Measurements from ENCODE around the gene GNMT. TPM values are rescaled to one million over a fixed set of nuclear protein-coding genes. Genes with fewer than 3 reads are reported as not detected.
A peak's percentile ranks its signal among the peaks of the same experiment; 100 is the strongest.

The GNMT gene
- total RNA-seq (1 to 10 TPM; 1.1 to 1.2 TPM), polyA plus RNA-seq (under 1 TPM in 1 of 2 donors, not detected in 1; 0.36 TPM)

- H3K9me3 Mint-ChIP-seq: no peaks in the 10 kb centered on the region
- Histone ChIP-seq H3K9me3 (ENCODE audit: control insufficient read depth in 1 of 2, low read length in 2 of 2) (no peaks in the 10 kb centered on the region), H3K4me3 (ENCODE audit: low read length in 2 of 2) (peak within 1 kb of the TSS in 1 of 2 donors; percentile 40), H3K4me1 (ENCODE audit: insufficient read depth, low read length) (peaks cover 11% of the 10 kb centered on the region), H3K27ac (ENCODE audit: low read depth, low read length) (no peak within 1 kb of the TSS), H3K36me3 (ENCODE audit: insufficient read depth, low read length) (peaks cover 7% of the 10 kb centered on the region), H3K27me3 (ENCODE audit: insufficient read depth, low read length) (no peaks in the 10 kb centered on the region)
- H3K36me3 Mint-ChIP-seq: peaks cover 14 to 20% of the 10 kb centered on the region in 2 donors
- CTCF ChIA-PET (ENCODE audit: partially characterized antibody): interaction anchor here (1.2 to 1.4 kb wide), 2 partner anchors 99 to 299 kb away, joined by 3 read pairs; partner anchors contain the start of genes KLC4 and MRPL2
- H3K27ac Mint-ChIP-seq: peak within 1 kb of the TSS in 3 of 7 donors; percentile 41 to 63 (median 57)
- intact Hi-C loops (cut with micrococcal nuclease): loop anchor here (1.0 to 5.0 kb wide), 2 partner anchors 24 to 33 kb away; partner anchors contain the start of genes CNPY3 and PPP2R5D
- H3K4me3 Mint-ChIP-seq: peak within 1 kb of the TSS; percentile 25 to 84 (median 74)
- peaks cover 7 to 25% (median 11%) of the 10 kb centered on the region in 4 donors for H3K4me1 Mint-ChIP-seq
- POLR2A ChIA-PET (ENCODE audit: partially characterized antibody): interaction anchor here (0.9 to 2.3 kb wide), 6 partner anchors 11 to 99 kb away, joined by 3 to 10 read pairs (median 4); partner anchors contain the start of genes KLC4, MRPL2 and PEX6
- DNase-seq: peak; percentile 19 to 53 (median 31)
- H3K27me3 Mint-ChIP-seq: no peaks in the 10 kb centered on the region
Measured at GRCh38 chr6:42960243-42961019, at the start of gene GNMT. Gene GNMT (plus strand): TSS chr6:42960754. CDS start chr6:42960768, 14 bp downstream.

GRCh38 chr6:42911171-42912021, 49.2 kb upstream of the GNMT start:
- peaks cover 1 to 14% of the 10 kb centered on the region in 2 donors for H3K27me3 Mint-ChIP-seq
- DNase-seq: no peak
- no peak overlapping the region for H3K27ac Mint-ChIP-seq
- CTCF ChIA-PET (ENCODE audit: partially characterized antibody): interaction anchor here (1.1 to 1.3 kb wide), 2 partner anchors 153 to 232 kb away, joined by 3 to 4 read pairs; no protein-coding TSS in a partner anchor
- intact Hi-C loops (cut with micrococcal nuclease): no loop called here
- Histone ChIP-seq H3K36me3 (ENCODE audit: insufficient read depth, low read length) (no peaks in the 10 kb centered on the region), H3K27ac (ENCODE audit: low read depth, low read length) (no peak overlapping the region), H3K4me1 (ENCODE audit: insufficient read depth, low read length) (no peaks in the 10 kb centered on the region), H3K9me3 (ENCODE audit: control insufficient read depth in 1 of 2, low read length in 2 of 2) (no peaks in the 10 kb centered on the region), H3K4me3 (ENCODE audit: low read length in 2 of 2) (no peak overlapping the region), H3K27me3 (ENCODE audit: insufficient read depth, low read length) (no peaks in the 10 kb centered on the region)
- H3K9me3 Mint-ChIP-seq: no peaks in the 10 kb centered on the region
- H3K4me3 Mint-ChIP-seq: peak overlapping the region in 3 of 8 donors; percentile 20 to 32 (median 29)
- H3K36me3 Mint-ChIP-seq: no peaks in the 10 kb centered on the region
- POLR2A ChIA-PET (ENCODE audit: partially characterized antibody): no interaction called here
- peaks cover 0 to 4% (median 0%) of the 10 kb centered on the region in 4 donors for H3K4me1 Mint-ChIP-seq

GRCh38 chr6:42914546-42914945, 46.0 kb upstream of the GNMT start:
- POLR2A ChIA-PET (ENCODE audit: partially characterized antibody): no interaction called here
- CTCF ChIA-PET (ENCODE audit: partially characterized antibody): interaction anchor here (1.0 to 1.5 kb wide), 3 partner anchors 9 to 229 kb away, joined by 3 to 6 read pairs (median 4); no protein-coding TSS in a partner anchor

GRCh38 chr6:42915732-42916131, 44.8 kb upstream of the GNMT start, which contains the start of gene PTCRA:
Gene PTCRA (plus strand): TSS chr6:42916053. CDS start chr6:42916070, 17 bp downstream.
- peaks cover 0 to 4% (median 0%) of the 10 kb centered on the region in 4 donors for H3K4me1 Mint-ChIP-seq
- peaks cover 1 to 14% of the 10 kb centered on the region in 2 donors for H3K27me3 Mint-ChIP-seq
- no peaks in the 10 kb centered on the region for H3K36me3 Mint-ChIP-seq
- CTCF ChIA-PET (ENCODE audit: partially characterized antibody): interaction anchor here (1.4 to 1.8 kb wide), 2 partner anchors 14 to 228 kb away, joined by 5 to 8 read pairs; partner anchors contain the start of gene CNPY3
- H3K36me3 ChIP-seq (ENCODE audit: insufficient read depth, low read length): no peaks in the 10 kb centered on the region
- H3K9me3 ChIP-seq (ENCODE audit: control insufficient read depth in 1 of 2, low read length in 2 of 2): no peaks in the 10 kb centered on the region
- H3K4me3 Mint-ChIP-seq: peak within 1 kb of the TSS in 1 of 8 donors; percentile 31
- H3K4me1 ChIP-seq (ENCODE audit: insufficient read depth, low read length): no peaks in the 10 kb centered on the region
- H3K27me3 ChIP-seq (ENCODE audit: insufficient read depth, low read length): no peaks in the 10 kb centered on the region
- intact Hi-C loops (cut with micrococcal nuclease): no loop called here
- no peaks in the 10 kb centered on the region for H3K9me3 Mint-ChIP-seq
- DNase-seq: no peak
- POLR2A ChIA-PET (ENCODE audit: partially characterized antibody): interaction anchor here (1.1 kb wide), 1 partner anchor 13 kb away, joined by 3 read pairs; the partner anchor contains the start of gene CNPY3
- H3K4me3 ChIP-seq (ENCODE audit: low read length in 2 of 2): no peak within 1 kb of the TSS
- H3K27ac ChIP-seq (ENCODE audit: low read depth, low read length): no peak within 1 kb of the TSS
- H3K27ac Mint-ChIP-seq: no peak within 1 kb of the TSS

More at GRCh38 chr6:42914546-42914945, 46.0 kb upstream of the GNMT start:
- Mint-ChIP-seq H3K36me3 (no peaks in the 10 kb centered on the region), H3K4me1 (peaks cover 0 to 4% (median 0%) of the 10 kb centered on the region in 4 donors), H3K9me3 (no peaks in the 10 kb centered on the region), H3K27me3 (peaks cover 1 to 14% of the 10 kb centered on the region in 2 donors), H3K4me3 (no peak overlapping the region), H3K27ac (no peak overlapping the region)
- Histone ChIP-seq H3K36me3 (ENCODE audit: insufficient read depth, low read length) (no peaks in the 10 kb centered on the region), H3K9me3 (ENCODE audit: control insufficient read depth in 1 of 2, low read length in 2 of 2) (no peaks in the 10 kb centered on the region), H3K4me3 (ENCODE audit: low read length in 2 of 2) (no peak overlapping the region), H3K4me1 (ENCODE audit: insufficient read depth, low read length) (no peaks in the 10 kb centered on the region), H3K27ac (ENCODE audit: low read depth, low read length) (no peak overlapping the region), H3K27me3 (ENCODE audit: insufficient read depth, low read length) (no peaks in the 10 kb centered on the region)
- DNase-seq: no peak
- intact Hi-C loops (cut with micrococcal nuclease): no loop called here

- no peak overlapping the region for H3K4me3 Mint-ChIP-seq
Measured at GRCh38 chr6:42916288-42916687, 44.3 kb upstream of the GNMT start.

GRCh38 chr6:42921801-42922200, 38.8 kb upstream of the GNMT start:
- H3K9me3 Mint-ChIP-seq: no peaks in the 10 kb centered on the region
- Histone ChIP-seq H3K4me1 (ENCODE audit: insufficient read depth, low read length) (no peaks in the 10 kb centered on the region), H3K27me3 (ENCODE audit: insufficient read depth, low read length) (no peaks in the 10 kb centered on the region), H3K27ac (ENCODE audit: low read depth, low read length) (no peak overlapping the region), H3K9me3 (ENCODE audit: control insufficient read depth in 1 of 2, low read length in 2 of 2) (no peaks in the 10 kb centered on the region), H3K36me3 (ENCODE audit: insufficient read depth, low read length) (no peaks in the 10 kb centered on the region), H3K4me3 (ENCODE audit: low read length in 2 of 2) (no peak overlapping the region)
- no peak for DNase-seq
- H3K27me3 Mint-ChIP-seq: no peaks in the 10 kb centered on the region
- no peak overlapping the region for H3K4me3 Mint-ChIP-seq
- no peak overlapping the region for H3K27ac Mint-ChIP-seq
- intact Hi-C loops (cut with micrococcal nuclease): no loop called here
- POLR2A ChIA-PET (ENCODE audit: partially characterized antibody): no interaction called here
- H3K36me3 Mint-ChIP-seq: no peaks in the 10 kb centered on the region
- H3K4me1 Mint-ChIP-seq: no peaks in the 10 kb centered on the region
- CTCF ChIA-PET (ENCODE audit: partially characterized antibody): no interaction called here

More at GRCh38 chr6:42916288-42916687, 44.3 kb upstream of the GNMT start:
- no peaks in the 10 kb centered on the region for H3K9me3 Mint-ChIP-seq
- no peaks in the 10 kb centered on the region for H3K27me3 ChIP-seq (ENCODE audit: insufficient read depth, low read length)
- H3K27ac ChIP-seq (ENCODE audit: low read depth, low read length): no peak overlapping the region
- H3K36me3 Mint-ChIP-seq: no peaks in the 10 kb centered on the region
- DNase-seq: no peak
- no peak overlapping the region for H3K27ac Mint-ChIP-seq
- H3K4me1 Mint-ChIP-seq: peaks cover 0 to 1% (median 0%) of the 10 kb centered on the region in 4 donors
- POLR2A ChIA-PET (ENCODE audit: partially characterized antibody): interaction anchor here (0.5 to 1.1 kb wide), 3 partner anchors 13 to 58 kb away, joined by 3 to 4 read pairs (median 3); partner anchors contain the start of gene CNPY3
- CTCF ChIA-PET (ENCODE audit: partially characterized antibody): interaction anchor here (1.4 to 1.8 kb wide), 3 partner anchors 13 to 228 kb away, joined by 5 to 8 read pairs (median 5); partner anchors contain the start of gene CNPY3
- H3K36me3 ChIP-seq (ENCODE audit: insufficient read depth, low read length): no peaks in the 10 kb centered on the region
- no peaks in the 10 kb centered on the region for H3K4me1 ChIP-seq (ENCODE audit: insufficient read depth, low read length)
- no peaks in the 10 kb centered on the region for H3K9me3 ChIP-seq (ENCODE audit: control insufficient read depth in 1 of 2, low read length in 2 of 2)
- peaks cover 1 to 11% of the 10 kb centered on the region in 2 donors for H3K27me3 Mint-ChIP-seq
- intact Hi-C loops (cut with micrococcal nuclease): no loop called here
- H3K4me3 ChIP-seq (ENCODE audit: low read length in 2 of 2): no peak overlapping the region
